NOMO-1 treated with dmso at 0.1 percent for 144 hours (cell line): ENCODE measurements around the gene ELAPOR1.
"Not testable (repeated sequence)": the region's sequence is repeated elsewhere in the genome, so short reads cannot be mapped to it uniquely, and the experiment has no call there.

Experiments used
- DNase-seq: peaks from one replicate; lab custom pipeline; 2025; ENCODE audit not compliant: unreplicated experiment; lab: John Stamatoyannopoulos, UW

ELAPOR1 gene

DNA sequence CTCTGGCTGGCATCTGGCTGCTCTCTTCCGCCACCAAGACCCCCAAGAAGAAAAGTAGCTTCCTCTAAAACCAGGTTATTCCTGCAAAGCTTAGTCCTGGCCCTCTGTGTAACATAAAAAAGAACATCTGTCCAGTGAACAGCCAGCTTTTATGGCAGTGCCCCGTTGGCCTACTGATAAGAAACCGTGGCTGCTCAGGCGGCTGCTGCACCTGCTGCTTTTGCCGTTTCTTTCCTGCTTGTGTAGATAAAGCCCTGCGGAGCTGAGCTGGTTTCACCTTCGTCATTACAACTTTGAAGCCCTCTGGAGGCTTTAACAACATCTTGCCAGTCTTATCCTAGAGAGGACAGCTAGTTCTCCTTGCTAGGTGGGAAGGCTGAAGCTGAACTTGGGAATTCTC lies 20.5 kb downstream of the ELAPOR1 start:
- DNase-seq, result no peak

DNA sequence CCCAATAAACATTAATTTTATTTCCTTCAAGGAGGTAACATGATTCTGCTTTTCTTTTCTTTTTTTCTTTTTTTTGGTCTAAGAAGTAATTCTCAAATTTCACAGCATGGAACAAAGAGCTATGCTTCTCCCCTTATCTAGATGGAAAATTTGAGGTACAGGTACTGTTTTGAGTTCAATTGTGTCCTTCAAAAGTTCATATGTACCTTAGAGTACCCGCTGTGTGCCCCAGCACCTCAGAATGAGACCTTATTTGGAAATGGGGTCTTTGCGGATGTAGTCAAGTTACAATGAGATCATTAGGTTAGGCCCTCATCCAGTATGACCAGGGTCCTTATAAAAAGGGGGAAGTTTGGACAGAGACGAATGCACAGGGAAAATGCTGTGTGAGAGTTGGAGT lies 22.0 kb downstream of the ELAPOR1 start:
- no peak for DNase-seq

DNA sequence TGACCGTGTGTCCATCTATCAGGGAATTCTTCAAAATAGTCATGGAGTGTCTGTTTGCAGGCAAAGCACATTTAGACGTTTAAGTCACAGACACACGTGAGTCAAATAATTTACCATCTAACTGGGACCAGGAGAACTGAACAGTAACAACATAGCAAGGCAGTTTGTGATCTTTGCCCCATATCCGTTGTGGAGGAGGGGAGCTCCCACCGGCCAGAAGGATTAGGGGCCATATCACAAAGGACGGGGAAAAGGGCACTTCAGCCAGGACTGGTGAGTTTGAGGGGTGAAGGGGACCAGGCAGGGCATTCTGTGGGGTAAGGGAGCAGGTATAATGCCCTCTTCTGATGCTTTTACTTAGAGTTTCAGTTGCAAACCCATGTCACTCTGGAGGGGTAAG lies 22.9 kb downstream of the ELAPOR1 start:
- DNase-seq, result no peak

DNA sequence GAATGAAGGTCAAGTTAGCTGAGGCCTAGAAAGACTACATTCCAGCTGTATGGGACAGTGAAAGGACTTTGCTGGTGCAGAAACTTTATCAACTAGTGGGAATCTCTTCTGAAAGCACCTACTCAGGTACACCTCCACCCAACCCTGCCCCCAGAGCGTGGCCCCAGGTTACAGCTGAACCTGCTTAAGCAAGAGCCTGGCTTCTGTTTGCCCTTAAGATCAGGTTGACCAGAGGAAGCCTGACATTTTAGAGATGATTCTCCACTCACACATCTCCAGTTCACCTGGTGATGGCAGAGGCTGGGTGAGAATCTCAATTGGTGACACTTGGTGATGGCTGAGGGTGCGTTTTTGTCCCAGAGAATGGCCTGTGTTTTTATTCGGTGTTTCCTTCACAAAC lies 24.0 kb downstream of the ELAPOR1 start:
- no peak for DNase-seq

DNA sequence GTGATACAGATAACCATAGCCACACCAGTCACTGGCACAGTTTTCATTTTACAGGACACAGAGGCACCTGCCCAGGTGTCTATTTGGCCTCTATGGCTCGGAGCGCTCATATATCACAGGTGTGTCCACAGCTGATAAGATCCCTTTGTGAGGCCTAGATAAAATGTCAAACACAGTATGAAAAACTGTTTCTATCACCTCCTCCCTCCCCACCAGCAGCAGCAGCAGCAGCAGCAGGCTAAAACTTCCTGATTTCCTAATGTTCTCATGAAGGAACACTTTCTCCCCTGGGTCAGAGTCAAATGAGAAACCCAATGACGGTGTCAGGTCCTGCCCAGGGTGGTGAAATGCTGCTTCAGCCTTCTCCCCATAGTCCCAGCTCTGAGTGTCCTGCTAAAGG lies 24.4 kb downstream of the ELAPOR1 start:
- DNase-seq, result no peak

DNA sequence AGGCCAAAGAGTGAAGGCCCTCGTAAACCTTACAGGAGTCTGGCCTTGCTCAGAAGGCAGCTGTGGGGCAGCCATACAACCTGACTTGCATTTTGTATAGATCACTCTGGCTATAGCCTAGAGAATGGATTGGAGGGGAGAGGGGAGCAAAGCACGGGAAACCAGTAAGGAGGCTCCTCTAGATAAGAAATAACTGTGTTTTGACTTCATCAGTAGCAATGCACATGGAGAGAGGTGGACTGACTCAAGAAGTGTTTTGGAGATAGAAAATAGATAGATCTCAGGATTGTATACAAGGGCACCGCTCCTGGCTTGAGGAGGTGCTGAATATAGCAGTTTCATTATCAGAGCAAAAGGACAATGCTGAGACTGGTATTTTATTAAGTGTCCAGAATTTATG lies 26.5 kb downstream of the ELAPOR1 start:
- no peak for DNase-seq

DNA sequence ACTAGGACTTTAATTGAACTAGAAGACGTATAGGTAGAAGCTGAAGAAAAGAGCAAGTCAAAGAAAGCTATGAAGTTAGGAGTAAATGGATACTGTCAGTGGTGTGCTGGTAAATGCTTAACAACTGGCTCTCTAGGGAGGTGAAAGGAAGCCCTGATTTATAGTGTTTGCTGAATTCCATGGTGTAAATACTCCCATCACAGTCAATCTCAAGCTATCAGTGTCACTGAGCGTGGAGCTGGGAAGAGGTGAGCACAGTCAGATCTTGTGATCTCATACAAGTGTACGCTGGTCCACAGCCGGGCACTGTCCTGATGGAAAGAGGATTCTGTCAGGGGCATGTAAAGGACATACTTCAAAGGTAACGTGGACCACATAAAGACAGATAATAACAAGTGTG lies 28.3 kb downstream of the ELAPOR1 start:
- no peak for DNase-seq

DNA sequence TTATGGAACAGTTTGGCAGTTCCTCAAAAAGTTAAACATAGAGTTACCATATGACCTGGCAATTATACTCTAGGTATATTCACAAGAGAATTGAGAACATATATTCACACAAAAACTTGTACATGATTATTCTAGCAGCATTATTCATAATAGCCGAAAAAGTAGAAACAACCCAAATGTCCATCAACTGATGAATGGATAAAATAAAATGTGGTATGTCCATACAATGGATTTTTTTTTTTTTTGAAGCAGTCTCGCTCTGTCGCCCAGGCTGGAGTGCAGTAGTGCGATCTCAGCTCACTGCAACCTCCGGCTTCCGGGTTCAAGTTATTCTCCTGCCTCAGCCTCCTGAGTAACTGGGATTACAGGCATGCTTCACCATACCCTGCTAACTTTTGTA lies 28.8 kb downstream of the ELAPOR1 start:
- not testable (repeated sequence) for DNase-seq

DNA sequence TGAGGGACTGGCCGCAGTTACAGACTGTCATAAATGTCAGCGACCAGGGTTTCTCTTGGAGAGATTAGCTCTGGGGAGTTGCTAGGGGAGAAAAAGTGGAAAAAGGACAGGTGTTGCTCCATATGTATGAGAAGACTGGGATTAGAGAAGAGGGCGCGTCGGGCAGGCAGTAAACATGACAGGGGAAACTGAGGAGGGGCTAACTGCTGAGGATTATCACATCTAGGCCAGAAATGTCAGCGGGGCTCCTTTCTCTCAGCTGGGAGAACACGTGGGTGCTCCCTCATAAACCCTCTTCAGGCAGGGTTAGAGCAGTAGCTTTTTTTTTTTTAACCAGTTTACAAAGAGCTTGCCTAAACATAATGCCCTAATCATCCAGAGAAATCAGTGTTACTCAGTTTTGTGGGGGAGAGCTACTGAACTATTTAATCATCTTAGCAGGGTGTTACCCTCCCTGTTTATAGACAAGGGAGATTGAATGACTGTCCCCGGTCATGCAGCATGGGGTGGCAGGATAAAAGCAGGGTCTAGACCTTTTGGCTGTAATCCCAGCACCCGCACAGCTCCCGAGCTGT lies 35.2 kb downstream of the ELAPOR1 start:
- no peak for DNase-seq

DNA sequence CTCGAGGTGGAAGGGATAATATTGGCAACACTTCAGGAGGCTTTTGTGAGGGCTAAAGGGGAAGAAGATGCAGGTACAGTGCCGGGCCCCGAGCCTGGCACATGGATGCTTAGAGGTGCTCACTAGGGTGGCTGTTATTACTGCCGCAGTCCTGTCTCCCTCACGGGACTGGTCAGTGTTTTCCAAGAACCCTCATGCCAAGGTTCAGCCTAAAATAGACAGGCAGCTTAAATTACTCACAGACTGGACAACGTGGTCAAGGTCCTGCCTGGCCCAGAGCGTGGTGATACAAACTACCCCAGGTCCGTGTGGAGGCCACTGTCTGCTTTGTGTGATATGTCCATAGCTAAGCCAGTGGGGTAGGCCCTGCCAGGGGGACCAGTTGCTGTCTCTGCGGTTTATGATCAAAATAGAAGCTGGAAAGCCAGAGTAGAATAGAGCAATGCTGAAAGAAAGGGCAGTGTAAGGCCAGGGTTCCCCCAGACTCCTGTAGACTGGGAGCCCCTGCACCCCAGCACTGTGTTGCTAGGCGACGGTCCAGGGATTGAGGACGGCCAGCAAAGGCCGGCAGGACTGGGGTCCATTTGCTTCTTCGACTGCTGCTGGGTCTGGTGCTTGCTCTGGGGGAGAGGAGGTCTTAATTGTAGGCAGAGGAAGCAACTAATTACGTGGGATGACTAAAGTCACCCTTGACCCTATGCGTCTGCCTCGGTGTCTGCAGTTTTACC lies 36.1 kb downstream of the ELAPOR1 start:
- DNase-seq, result no peak

DNA sequence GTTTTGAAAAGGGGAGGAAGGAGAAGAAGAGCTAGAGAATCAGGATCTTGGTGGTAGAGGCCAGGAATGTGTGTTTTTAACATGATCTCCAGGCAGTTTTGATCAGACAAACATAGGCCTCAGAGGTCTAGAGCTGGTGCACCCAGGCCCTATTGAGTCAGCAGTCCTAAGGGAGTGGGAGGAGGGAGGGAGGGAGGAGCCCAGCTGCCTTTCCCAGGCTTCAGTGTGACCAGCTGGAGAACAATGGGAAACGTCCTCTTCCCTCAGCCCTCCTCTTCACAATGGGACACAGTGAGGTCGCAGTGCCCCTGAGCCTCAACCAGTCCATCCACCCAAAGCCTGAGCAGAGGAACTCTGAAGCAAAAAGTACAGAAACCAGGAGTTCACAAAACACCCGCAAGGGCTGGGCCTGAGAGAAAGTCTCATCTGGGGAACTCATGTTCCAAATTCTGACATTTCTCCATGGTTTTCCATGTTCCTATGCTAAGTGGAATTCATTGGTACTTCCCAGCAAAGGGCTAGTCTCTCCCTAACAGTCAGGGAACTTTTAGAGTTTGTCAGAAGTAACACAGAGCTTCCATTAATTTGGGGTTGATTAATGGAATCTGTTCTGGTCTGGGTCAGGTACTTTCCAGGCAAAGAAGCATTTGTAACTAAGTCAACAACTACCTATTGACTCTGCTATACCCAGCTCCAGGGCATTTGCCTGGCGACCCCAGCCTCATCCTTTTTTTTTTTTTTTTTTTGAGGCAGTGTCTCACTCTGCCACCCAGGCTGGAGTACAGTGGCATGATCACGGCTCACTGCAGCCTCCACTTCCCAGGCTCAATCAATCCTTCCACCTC lies 37.5 kb downstream of the ELAPOR1 start:
- DNase-seq, result no peak

DNA sequence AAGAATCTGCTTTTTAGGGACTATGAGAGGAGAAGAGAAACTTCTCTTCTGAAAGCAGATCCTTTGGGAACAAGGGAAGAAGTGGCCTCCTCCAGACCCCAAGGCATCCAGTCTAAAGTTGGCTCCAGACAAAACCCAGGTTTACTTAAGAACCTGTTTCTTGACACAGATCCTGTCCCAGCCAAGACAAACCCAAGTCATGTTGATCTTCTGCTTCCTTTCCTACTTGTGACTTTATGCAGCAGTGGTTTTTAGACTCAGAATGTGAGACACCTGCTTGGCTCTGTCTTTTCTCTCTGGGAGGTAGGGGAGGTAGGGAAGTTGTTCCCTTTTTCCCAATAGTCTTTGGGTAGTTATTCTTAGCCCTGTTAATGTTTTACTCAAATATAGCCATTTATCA lies 38.3 kb downstream of the ELAPOR1 start:
- no peak for DNase-seq

DNA sequence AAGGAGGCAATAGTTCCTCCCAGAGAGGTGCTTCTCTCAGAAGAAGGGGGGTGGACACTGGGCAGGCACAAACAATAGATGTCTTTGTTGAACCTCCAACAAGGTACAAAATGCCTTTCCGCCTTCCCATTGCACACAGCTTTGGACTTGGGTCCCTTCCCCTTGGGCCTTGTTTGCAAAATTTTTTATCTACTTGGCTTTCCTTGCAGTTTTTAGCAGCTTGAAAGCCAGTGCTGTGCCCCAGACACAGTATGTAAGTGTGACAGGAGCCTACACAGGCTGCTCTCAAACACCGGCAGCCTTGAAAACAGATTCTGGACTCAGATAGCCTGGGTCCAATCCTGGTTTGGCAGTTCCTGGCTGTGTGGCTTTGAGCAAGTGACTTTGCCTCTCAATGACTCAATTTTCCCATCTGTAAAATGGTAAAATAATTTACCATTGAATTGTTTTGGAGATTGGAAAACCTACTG lies 43.0 kb downstream of the ELAPOR1 start:
- no peak for DNase-seq

DNA sequence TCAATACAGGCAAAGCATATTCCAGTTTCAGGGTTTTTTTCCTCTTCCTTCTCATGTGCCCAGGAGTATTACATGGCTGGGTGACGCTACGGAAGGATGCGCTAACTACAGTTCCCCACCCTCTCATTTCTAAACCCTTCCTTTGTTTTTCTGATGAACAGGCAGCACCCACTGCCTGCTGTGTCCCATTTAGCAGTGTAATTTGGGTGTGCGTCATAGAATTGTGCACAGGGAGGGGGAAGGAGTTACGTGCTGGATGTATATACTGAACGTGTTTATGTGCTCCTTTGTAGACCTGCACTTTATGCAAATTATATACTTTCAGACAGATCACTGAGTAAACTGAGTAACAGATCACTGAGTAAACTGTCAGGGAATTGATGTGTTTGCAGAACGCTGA lies 44.5 kb downstream of the ELAPOR1 start:
- no peak for DNase-seq

DNA sequence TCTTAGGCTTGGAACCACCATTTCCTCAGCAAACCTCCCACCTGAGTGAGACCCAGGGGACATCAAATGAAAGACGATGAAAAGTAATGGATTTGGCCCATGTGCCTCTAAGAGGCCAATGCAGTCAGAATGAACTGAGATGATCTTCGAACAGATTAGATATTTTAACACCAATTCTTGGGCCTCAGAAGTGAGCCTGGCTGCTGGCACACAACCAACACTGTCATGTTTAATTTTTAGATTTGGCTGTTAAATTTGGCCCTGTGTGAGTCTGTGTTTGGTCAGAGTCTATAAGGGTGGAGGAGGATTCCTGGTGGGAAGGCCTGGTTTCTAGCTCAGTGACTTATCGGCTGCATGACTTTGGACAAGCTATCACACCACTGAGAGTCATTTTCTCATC lies 45.4 kb downstream of the ELAPOR1 start:
- no peak for DNase-seq

DNA sequence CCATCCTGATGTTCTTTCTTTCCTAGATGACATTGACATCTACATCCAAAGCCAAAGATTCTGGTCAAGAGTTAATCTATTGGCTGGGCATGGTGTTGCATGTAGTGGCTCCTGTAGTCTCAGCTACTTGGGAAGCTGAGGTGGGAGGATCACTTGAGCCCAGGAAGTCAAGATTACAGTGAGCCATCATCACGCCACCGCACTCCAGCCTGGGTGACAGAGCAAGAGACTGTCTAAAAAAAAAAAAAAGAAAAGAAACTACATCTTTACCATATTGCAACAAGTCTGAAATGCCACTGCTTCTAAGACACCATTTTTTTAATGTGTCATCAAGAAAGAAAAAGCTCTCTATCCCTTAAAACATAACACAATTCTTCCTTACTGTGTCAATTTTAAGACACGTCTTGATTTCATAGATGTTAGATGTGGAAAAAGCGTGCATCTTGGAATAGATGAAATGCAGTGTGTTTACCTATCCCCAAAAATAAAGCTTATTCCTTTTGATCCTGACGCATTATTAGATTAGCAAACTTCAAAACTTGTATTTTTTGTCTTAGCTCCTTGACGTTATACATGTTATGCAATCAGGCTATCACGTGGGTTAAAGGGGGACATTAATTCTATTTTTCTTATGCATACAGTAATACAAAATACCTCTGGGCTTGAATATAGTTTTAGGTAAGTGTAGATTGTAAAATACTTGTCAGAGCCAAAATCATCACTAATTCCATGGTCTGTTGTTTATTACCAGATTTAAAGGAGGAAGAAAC lies 46.3 kb downstream of the ELAPOR1 start:
- no peak for DNase-seq

DNA sequence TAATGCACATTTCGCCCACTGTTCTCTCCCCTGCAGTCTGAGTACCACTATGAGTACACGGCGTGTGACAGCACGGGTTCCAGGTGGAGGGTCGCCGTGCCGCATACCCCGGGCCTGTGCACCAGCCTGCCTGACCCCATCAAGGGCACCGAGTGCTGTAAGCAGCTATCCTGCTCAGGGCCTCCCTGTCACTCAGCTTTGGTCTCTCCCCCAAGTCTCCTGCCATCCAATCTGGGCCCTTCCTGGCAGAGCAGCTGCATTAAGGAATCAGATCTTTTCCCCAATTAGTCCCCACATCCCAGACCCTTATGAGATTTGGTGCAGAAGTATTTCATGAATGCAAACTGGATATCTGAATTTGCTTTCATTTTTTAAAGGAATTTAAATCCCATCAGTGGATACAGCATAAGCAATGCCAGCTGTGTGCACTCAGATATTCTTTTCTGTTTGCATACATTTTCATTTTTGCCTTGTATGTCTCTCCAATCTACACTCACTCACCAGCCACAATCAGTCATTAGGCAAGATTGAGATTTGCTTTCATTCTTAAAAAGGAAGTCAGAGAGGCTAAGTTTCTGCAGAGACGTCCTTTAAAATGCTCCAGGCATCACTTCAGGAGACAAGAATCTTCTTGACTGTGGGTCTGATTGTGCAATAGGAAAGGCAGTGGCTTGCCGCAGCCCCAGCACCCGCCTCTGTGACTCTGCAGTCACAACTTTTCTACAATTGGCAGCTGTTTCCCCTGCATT lies 48.1 kb downstream of the ELAPOR1 start:
- DNase-seq, result peak; percentile 91

DNA sequence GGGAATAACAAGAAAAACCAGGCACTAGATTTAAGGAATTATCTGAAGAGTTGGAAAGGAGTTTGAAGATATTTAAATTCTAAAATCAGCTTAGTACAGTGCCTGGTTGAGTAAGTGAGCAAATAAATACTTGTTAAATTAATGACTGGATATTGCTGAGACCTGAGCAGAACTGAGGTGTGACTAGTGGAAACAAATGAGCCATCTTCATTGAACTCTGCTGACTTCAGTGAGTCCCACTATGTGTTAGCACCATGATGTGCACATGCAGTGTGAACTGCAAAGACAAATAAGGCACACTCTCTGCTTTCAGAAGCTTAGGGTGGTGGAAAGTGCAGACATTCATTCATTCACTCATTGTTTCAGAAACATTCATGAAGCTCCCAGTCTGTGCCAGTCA lies 48.7 kb downstream of the ELAPOR1 start:
- DNase-seq, result no peak

DNA sequence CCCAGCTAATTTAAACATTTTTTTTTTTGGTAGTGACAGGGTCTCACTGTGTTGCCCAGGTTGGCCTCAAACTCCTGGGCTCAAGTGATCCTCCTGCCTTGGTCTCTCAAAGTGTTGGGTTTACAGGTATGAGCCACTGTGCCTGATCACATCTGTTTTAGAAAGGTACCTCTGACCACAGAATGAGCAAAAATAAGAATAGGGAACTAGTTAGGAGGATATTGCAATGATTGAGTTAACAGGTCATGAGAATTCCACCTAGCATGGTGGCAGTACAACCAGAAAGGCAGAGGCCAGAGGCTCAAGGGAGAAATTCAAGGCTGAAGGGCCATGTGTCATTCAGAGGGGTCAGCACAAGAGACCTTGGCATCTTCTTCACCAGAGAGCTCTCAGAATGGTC lies 49.6 kb downstream of the ELAPOR1 start:
- DNase-seq, result no peak
